IMR-90 (cell line): Measurements from ENCODE around the gene POU2AF2. TPM values are rescaled to one million over a fixed set of nuclear protein-coding genes. Genes with fewer than 3 reads are reported as not detected.

ENCODE experiments used
- ATAC-seq: fragments of 200-7000 bp; cut with Tn5 transposase; 2 replicates; pipeline ENCODE4 v1.9.1; 2020; ENCODE audit warnings: low read depth, mild to moderate bottlenecking, moderate library complexity
- BruUV-seq: library from RNA; stranded (reverse); fragments of 400-500 nt; replicated peaks from 2 replicates; lab custom pipeline; 2021; lab: Mats Ljungman, UMichigan
- CTCF ChIA-PET: fragments of 300-600 bp; formaldehyde crosslinking; extraction: SDS; loops from one replicate; lab custom pipeline; 2021; ENCODE audit warnings: antibody characterized with exemption; lab: Yijun Ruan, JAX
- POLR2A ChIA-PET: fragments of 300-600 bp; sonication (Branson Sonifier 250); formaldehyde crosslinking; loops from one replicate; lab custom pipeline; 2022; ENCODE audit warnings: antibody characterized with exemption; ENCODE audit not compliant: unreplicated experiment; lab: Charles Lee
- DNase-seq: peaks from one replicate; pipeline ENCODE4 v3.0.0; 2013
- H2AFZ ChIP-seq: replicated peaks from 2 replicates; pipeline ENCODE3; 2013; ENCODE audit warnings: low read length, mild to moderate bottlenecking; ENCODE audit not compliant: poor library complexity
- H2AK5ac ChIP-seq: 2 replicates; pipeline ENCODE4 v1.6.1; 2013; ENCODE audit warnings: low read depth, low read length, inconsistent platforms
- H2AK9ac ChIP-seq: replicated peaks from 2 replicates; pipeline ENCODE3; 2013; ENCODE audit warnings: mild to moderate bottlenecking, low read depth, low read length, moderate library complexity; ENCODE audit not compliant: poor library complexity
- H2BK120ac ChIP-seq: 2 replicates; pipeline ENCODE4 v1.6.1; 2013; ENCODE audit warnings: low read depth, low read length, inconsistent platforms
- H2BK15ac ChIP-seq: 3 replicates; pipeline ENCODE4 v1.6.1; 2013; ENCODE audit warnings: low read depth, low read length, inconsistent platforms
- H2BK20ac ChIP-seq: 2 replicates; pipeline ENCODE4 v1.6.1; 2013; ENCODE audit warnings: low read depth, mild to moderate bottlenecking, inconsistent platforms, low read length, moderate library complexity
- H2BK5ac ChIP-seq: 2 replicates; pipeline ENCODE4 v1.6.1; 2013; ENCODE audit warnings: mild to moderate bottlenecking, low read depth, low read length, inconsistent platforms; ENCODE audit not compliant: poor library complexity, severe bottlenecking
- H3K14ac ChIP-seq: replicated peaks from 2 replicates; pipeline ENCODE4 v1.6.1; 2013; ENCODE audit warnings: low read depth, low read length, inconsistent platforms
- H3K18ac ChIP-seq: 2 replicates; pipeline ENCODE4 v1.6.1; 2013; ENCODE audit warnings: low read depth, low read length, control low read depth
- H3K23ac ChIP-seq: 2 replicates; pipeline ENCODE4 v1.6.1; 2013; ENCODE audit warnings: low read depth, low read length, inconsistent platforms
- H3K27ac ChIP-seq: 2 replicates; pipeline ENCODE4 v1.5.1; 2013; ENCODE audit warnings: mild to moderate bottlenecking, control low read depth, low read length; ENCODE audit not compliant: insufficient read depth
- H3K27me3 ChIP-seq: 2 replicates; pipeline ENCODE4 v1.6.1; 2013; ENCODE audit warnings: low read length; ENCODE audit not compliant: control insufficient read depth, insufficient read depth
- H3K36me3 ChIP-seq: 2 replicates; pipeline ENCODE4 v1.6.1; 2013; ENCODE audit warnings: low read length, mixed read lengths; ENCODE audit not compliant: control insufficient read depth, insufficient read depth
- H3K4ac ChIP-seq: 2 replicates; pipeline ENCODE4 v1.6.1; 2013; ENCODE audit warnings: low read depth, low read length, inconsistent platforms
- H3K4me1 ChIP-seq: 2 replicates; pipeline ENCODE4 v1.6.1; 2013; ENCODE audit warnings: low read length, mixed read lengths; ENCODE audit not compliant: control insufficient read depth, insufficient read depth
- H3K4me2 ChIP-seq: 2 replicates; pipeline ENCODE4 v1.6.1; 2013; ENCODE audit warnings: low read depth, mild to moderate bottlenecking, control low read depth, low read length, moderate library complexity
- H3K4me3 ChIP-seq: 2 replicates; pipeline ENCODE4 v1.5.1; 2013; ENCODE audit warnings: low read depth, mild to moderate bottlenecking, control low read depth, low read length, moderate library complexity; ENCODE audit not compliant: insufficient read depth
- H3K56ac ChIP-seq: 2 replicates; pipeline ENCODE4 v1.6.1; 2013; ENCODE audit warnings: low read length, inconsistent platforms; ENCODE audit not compliant: insufficient read depth; ENCODE audit errors: extremely low read depth
- H3K79me1 ChIP-seq, 2 experiments: 2 replicates each; pipeline ENCODE4 v1.6.1; 2013; ENCODE audit warnings: low read length in 2 of 2, inconsistent platforms in 1 of 2, low read depth in 1 of 2
- H3K9ac ChIP-seq: 2 replicates; pipeline ENCODE4 v1.6.1; 2013; ENCODE audit warnings: low read depth, low read length, control low read depth
- H3K9me1 ChIP-seq: 2 replicates; pipeline ENCODE4 v1.6.1; 2013; ENCODE audit warnings: low read length, inconsistent platforms; ENCODE audit not compliant: insufficient read depth
- H3K9me3 ChIP-seq: 2 replicates; pipeline ENCODE4 v1.6.1; 2013; ENCODE audit warnings: low read length; ENCODE audit not compliant: control insufficient read depth, insufficient read depth
- H4K20me1 ChIP-seq: 2 replicates; pipeline ENCODE4 v1.6.1; 2013; ENCODE audit warnings: low read length, inconsistent platforms; ENCODE audit not compliant: insufficient read depth
- H4K5ac ChIP-seq: 2 replicates; pipeline ENCODE4 v1.6.1; 2013; ENCODE audit warnings: mild to moderate bottlenecking, low read depth, low read length, control low read depth
- H4K8ac ChIP-seq, 2 experiments: 2 replicates each; pipeline ENCODE4 v1.6.1; 2013; ENCODE audit warnings: low read depth in 2 of 2, low read length in 2 of 2, control low read depth in 1 of 2, inconsistent platforms in 1 of 2
- H4K91ac ChIP-seq: 2 replicates; pipeline ENCODE4 v1.6.1; 2013; ENCODE audit warnings: low read depth, low read length, inconsistent platforms; ENCODE audit not compliant: insufficient read depth
- BHLHE40 ChIP-seq: fragments of 150-350 bp; IDR thresholded peaks from 2 replicates; pipeline ENCODE4 v1.6.1; 2016; ENCODE audit warnings: mild to moderate bottlenecking, low read depth, low read length
- CEBPB ChIP-seq: IDR thresholded peaks from 2 replicates; pipeline ENCODE4 v1.6.1; 2012; ENCODE audit warnings: low read depth, low read length, improper control_type of control experiment
- CHD1 ChIP-seq: IDR thresholded peaks from 2 replicates; pipeline ENCODE4 v1.6.1; 2012; ENCODE audit warnings: low read depth, low read length, improper control_type of control experiment
- ELK1 ChIP-seq: fragments of 150-350 bp; IDR thresholded peaks from 2 replicates; pipeline ENCODE4 v1.6.1; 2016; ENCODE audit warnings: low read depth, mild to moderate bottlenecking, low read length, moderate library complexity, borderline replicate concordance
- FOS ChIP-seq: fragments of 150-350 bp; IDR thresholded peaks from 2 replicates; pipeline ENCODE4 v1.6.1; 2016; ENCODE audit warnings: low read depth, low read length
- MAFK ChIP-seq: IDR thresholded peaks from 2 replicates; pipeline ENCODE4 v1.6.1; 2012; ENCODE audit warnings: low read depth, low read length, improper control_type of control experiment
- MAZ ChIP-seq: IDR thresholded peaks from 2 replicates; pipeline ENCODE4 v1.6.1; 2012; ENCODE audit warnings: low read depth, mild to moderate bottlenecking, low read length, improper control_type of control experiment, moderate library complexity, borderline replicate concordance
- MXI1 ChIP-seq: IDR thresholded peaks from 2 replicates; pipeline ENCODE4 v1.6.1; 2012; ENCODE audit warnings: low read depth, mild to moderate bottlenecking, low read length, moderate library complexity, borderline replicate concordance
- NFE2L2 ChIP-seq: fragments of 150-350 bp; IDR thresholded peaks from 2 replicates; pipeline ENCODE4 v1.6.1; 2016; ENCODE audit warnings: low read depth, mild to moderate bottlenecking, low read length
- POLR2A ChIP-seq: IDR thresholded peaks from 2 replicates; pipeline ENCODE4 v1.6.1; 2012; ENCODE audit warnings: mild to moderate bottlenecking, low read depth, low read length
- RAD21 ChIP-seq: IDR thresholded peaks from 2 replicates; pipeline ENCODE4 v1.6.1; 2012; ENCODE audit warnings: low read length, improper control_type of control experiment
- RCOR1 ChIP-seq: IDR thresholded peaks from 2 replicates; pipeline ENCODE4 v1.6.1; 2012; ENCODE audit warnings: mild to moderate bottlenecking, low read length, improper control_type of control experiment; ENCODE audit not compliant: insufficient replicate concordance
- RFX5 ChIP-seq: IDR thresholded peaks from 2 replicates; pipeline ENCODE4 v1.8.0; 2012; ENCODE audit warnings: low read depth, mild to moderate bottlenecking, low read length, moderate library complexity
- SMC3 ChIP-seq: fragments of 150-350 bp; IDR thresholded peaks from 2 replicates; pipeline ENCODE4 v1.6.1; 2016; ENCODE audit warnings: low read depth, mild to moderate bottlenecking, antibody characterized with exemption, low read length, moderate library complexity
- USF2 ChIP-seq: fragments of 150-350 bp; IDR thresholded peaks from 2 replicates; pipeline ENCODE4 v1.6.1; 2017; ENCODE audit warnings: mild to moderate bottlenecking, antibody characterized with exemption, low read length, low read depth
- WGBS, 2 experiments: methylation state at CpG; one replicate each; pipeline versions ENCODE4 v1.1.5 to v1.1.7; 2013; ENCODE audit warnings: missing lambda C conversion rate in 2 of 2; ENCODE audit not compliant: insufficient read length in 1 of 2; ENCODE audit errors: extremely low coverage in 2 of 2; 5-methylcytosine and 5-hydroxymethylcytosine counted together
- dilution Hi-C: fragments of 300-500 bp; cut with HindIII; formaldehyde crosslinking; loops from one replicate; pipeline ENCODE4 v1.14.3; 2018; ENCODE audit warnings: low sequenced_read_pairs; ENCODE audit not compliant: unreplicated experiment
- in situ Hi-C: fragments of 300-500 bp; cut with MboI; formaldehyde crosslinking; loops from 3 replicates; pipeline ENCODE4 v1.14.3; 2019; ENCODE audit warnings: low sequenced_read_pairs, inconsistent platforms, mixed read lengths
- intact Hi-C: fragments of 100-400 bp; cut with micrococcal nuclease; formaldehyde crosslinking; loops from 2 replicates; pipeline ENCODE4 v1.10.0; 2022
- polyA plus RNA-seq, 3 experiments: library from polyadenylated mRNA; depleted of rRNA; stranded (reverse); fragments of >200 nt; gene quantifications; 2 replicates each; pipeline ENCODE4 v1.2.3, GENCODE V29; 2012; ENCODE audit warnings: low replicate concordance in 1 of 3
- total RNA-seq: library from RNA; depleted of rRNA; stranded (reverse); fragments of >200 nt; gene quantifications from 2 replicates; pipeline ENCODE4 v1.2.3, GENCODE V29; 2012

Gene POU2AF2
- total and polyA plus RNA-seq, 2 of the 4 experiments (the other 2 are of a cell fraction) = not detected

- no peak overlapping the region for H2BK20ac ChIP-seq
- H3K9me3 ChIP-seq = no peaks in the 10 kb centered on the region
- CTCF ChIA-PET = no interaction called here
- whole genome bisulfite sequencing, 2 experiments = no CpG with 5 or more reads among the region's 2 CpGs
- no peak overlapping the region for H2AK9ac ChIP-seq
- no peak overlapping the region for H2AK5ac ChIP-seq
- DNase-seq (no peak), ATAC-seq (no peak)
- H4K5ac ChIP-seq = no peak overlapping the region
- H3K79me1 ChIP-seq = no peaks in the 10 kb centered on the region
- intact Hi-C loops = no loop called here
- H3K9ac ChIP-seq = no peak overlapping the region
- H3K9me1 ChIP-seq = no peaks in the 10 kb centered on the region
- no peak overlapping the region for H4K91ac ChIP-seq
- no peak overlapping the region for H3K23ac ChIP-seq
- H3K56ac ChIP-seq = no peak overlapping the region
- no peak overlapping the region for H3K4me3 ChIP-seq
- no peaks in the 10 kb centered on the region for H4K20me1 ChIP-seq
- no TSS peak for BruUV-seq
- H4K8ac ChIP-seq = no peak overlapping the region
- no peak overlapping the region for H2BK120ac ChIP-seq
- no peak overlapping the region for H3K27ac ChIP-seq
- no peak overlapping the region for H2BK5ac ChIP-seq
- POLR2A ChIA-PET = no interaction called here
- H2BK15ac ChIP-seq = no peak overlapping the region
- peaks cover 24% of the 10 kb centered on the region for H3K27me3 ChIP-seq
- H2AFZ ChIP-seq = no peak overlapping the region
- H3K4me1 ChIP-seq = no peaks in the 10 kb centered on the region
- H3K14ac ChIP-seq = no peak overlapping the region
- no peaks in the 10 kb centered on the region for H3K36me3 ChIP-seq
- H3K18ac ChIP-seq = no peak overlapping the region
- TF ChIP-seq RFX5 (no peak), SMC3 (no peak), MAZ (no peak), POLR2A (no peak), NFE2L2 (no peak), BHLHE40 (no peak), MXI1 (no peak), CHD1 (no peak), RCOR1 (no peak), RAD21 (no peak), MAFK (no peak), ELK1 (no peak), CEBPB (no peak), FOS (no peak), USF2 (no peak)
- H3K4ac ChIP-seq = no peak overlapping the region
- in situ Hi-C loops = no loop called here
- dilution Hi-C loops = no loop called here
- no peak overlapping the region for H3K4me2 ChIP-seq
Observed at GRCh38 chr11:111265421-111265820, 19.9 kb downstream of the POU2AF2 start.
